Jurkat, Clone E6-1 (cell line): ENCODE measurements around the gene SMARCAD1.
A peak's percentile ranks its signal among the peaks of the same experiment; 100 is the strongest.

Source experiments
- DNase-seq: peaks from one replicate; pipeline ENCODE4 v3.0.0-alpha.2; 2011; ENCODE audit warnings: low read depth, low spot score
- H3K4me3 ChIP-seq: 2 replicates; pipeline ENCODE4 v1.5.1; 2011; ENCODE audit warnings: mild to moderate bottlenecking, low read length, control low read depth, moderate library complexity

SMARCAD1 gene

GRCh38 chr4:94226763-94227162 lies 19.1 kb downstream of the SMARCAD1 start:
- no peak for DNase-seq
- no peak overlapping the region for H3K4me3 ChIP-seq

GRCh38 chr4:94228493-94229216 lies 21.0 kb downstream of the SMARCAD1 start:
- H3K4me3 ChIP-seq: no peak overlapping the region
- DNase-seq: no peak

DNA sequence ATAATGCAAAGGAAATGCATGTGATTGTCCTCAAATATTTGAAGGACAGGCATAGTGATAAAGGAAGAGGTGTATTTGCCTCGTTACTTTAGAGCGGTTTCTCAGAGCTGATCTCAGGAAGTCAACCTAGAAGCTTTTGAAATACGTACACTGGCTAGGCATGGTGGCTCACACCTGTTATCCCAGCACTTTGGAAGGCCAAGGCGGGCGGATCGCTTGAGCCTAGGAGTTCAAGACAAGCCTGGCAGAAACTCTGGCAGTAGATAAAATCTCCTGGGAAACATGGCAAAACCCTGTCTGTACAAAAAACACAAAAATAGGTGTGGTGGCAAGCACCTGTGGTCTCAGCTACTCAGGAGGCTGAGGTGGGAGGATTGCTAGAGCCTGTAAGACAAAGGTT lies 24.9 kb downstream of the SMARCAD1 start:
- DNase-seq: no peak
- H3K4me3 ChIP-seq: no peak overlapping the region

DNA sequence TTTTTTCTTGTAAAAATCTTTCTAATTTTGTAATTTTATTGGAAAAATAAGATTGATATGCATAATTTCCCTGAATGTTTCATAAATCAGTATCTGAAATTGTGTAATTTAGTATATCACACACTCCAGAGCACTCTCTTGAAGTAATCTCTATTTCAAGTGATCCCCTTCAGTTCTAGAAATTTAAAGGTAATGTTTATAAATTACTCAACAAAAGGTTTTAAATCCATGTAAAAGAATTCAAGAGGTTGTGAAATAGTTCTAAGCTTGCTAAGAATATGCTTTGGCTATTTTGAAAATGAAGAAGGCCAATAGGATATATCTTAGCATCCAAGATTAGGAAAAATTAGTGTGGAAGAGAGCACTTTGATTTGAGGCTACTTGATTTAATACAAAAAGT lies 28.2 kb downstream of the SMARCAD1 start:
- no peak for DNase-seq
- no peak overlapping the region for H3K4me3 ChIP-seq

GRCh38 chr4:94237271-94237670 lies 29.6 kb downstream of the SMARCAD1 start:
- DNase-seq: no peak
- no peak overlapping the region for H3K4me3 ChIP-seq

DNA sequence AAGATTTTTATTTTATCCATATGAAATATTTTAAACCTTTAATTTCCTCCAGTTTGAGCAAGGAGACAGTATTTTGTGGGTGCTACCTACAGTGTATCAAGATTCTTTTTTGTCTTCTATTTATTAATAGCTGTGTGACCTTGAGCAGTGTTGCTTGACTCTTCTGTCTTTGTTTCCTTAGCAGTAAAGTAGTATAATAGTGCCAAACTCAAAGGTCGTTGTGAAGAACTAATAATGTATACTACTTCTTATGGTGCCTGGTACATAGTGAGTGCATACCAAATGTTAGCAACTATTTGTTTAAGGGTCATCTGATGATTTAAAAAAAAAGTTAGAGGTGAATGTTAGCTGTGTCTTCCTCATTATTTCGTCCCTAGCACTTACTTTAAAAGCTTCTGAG lies 30.5 kb downstream of the SMARCAD1 start:
- no peak overlapping the region for H3K4me3 ChIP-seq
- no peak for DNase-seq

- H3K4me3 ChIP-seq: no peak overlapping the region
- DNase-seq: no peak
These were observed 32.7 kb downstream of the SMARCAD1 start for GRCh38 chr4:94240384-94240783.

GRCh38 chr4:94244087-94244828 lies 36.6 kb downstream of the SMARCAD1 start:
- DNase-seq: no peak
- no peak overlapping the region for H3K4me3 ChIP-seq

DNA sequence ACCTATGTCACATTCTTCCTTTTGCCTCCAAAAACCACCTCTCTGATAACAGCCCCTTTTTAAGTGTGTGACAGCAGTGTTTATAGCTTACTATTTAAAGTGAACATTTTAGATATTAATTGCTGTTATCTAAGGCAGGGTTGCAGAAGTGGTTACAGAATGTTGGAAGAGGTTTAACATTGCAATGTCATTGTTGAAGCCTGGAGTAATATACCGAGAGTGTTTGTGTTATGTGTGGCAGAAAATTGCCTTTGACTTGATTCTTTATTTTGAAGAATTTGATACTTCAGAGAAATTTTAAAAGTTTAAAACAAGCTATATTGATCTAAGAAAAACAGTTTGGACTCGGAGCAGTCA lies 37.1 kb downstream of the SMARCAD1 start:
- no peak overlapping the region for H3K4me3 ChIP-seq
- no peak for DNase-seq

DNA sequence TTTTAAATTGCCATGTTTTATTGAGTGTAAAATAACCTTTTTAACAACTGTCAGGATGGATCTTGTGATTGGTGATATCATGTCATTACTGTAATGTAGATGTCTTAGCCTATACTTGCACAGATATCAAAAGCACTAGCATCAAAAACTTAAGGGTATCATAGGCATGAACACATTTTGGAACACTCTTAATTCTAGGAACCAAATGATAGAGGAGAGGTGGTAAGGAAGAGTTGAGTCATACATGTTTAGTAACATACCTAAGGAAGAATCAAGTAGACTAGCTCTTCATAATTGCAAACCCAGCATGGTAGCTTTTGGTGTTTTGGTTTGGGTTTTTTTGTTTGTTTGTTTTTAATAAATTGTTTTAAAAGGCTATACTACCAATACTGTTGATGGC lies 43.4 kb downstream of the SMARCAD1 start:
- DNase-seq: no peak
- H3K4me3 ChIP-seq: no peak overlapping the region

DNA sequence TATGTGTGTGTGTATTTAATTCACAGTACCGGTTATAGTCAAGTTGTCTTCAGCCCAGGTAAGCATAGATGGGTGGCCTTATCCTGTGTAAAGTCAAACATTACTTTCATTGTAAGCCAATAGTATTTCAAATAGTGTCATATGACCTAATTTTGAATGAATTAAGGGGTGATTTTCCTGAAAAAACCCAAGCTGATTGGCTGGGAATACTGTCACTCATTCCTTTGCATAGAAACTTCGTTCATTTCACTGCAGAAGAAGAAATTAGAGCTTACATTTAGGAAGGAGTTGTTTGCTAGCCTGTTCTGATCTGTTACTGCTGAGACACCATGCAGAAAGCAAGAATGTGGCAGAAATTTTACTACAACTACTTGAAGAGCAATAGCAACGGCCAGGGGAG lies 45.4 kb downstream of the SMARCAD1 start:
- no peak overlapping the region for H3K4me3 ChIP-seq
- peak; percentile 7 for DNase-seq

DNA sequence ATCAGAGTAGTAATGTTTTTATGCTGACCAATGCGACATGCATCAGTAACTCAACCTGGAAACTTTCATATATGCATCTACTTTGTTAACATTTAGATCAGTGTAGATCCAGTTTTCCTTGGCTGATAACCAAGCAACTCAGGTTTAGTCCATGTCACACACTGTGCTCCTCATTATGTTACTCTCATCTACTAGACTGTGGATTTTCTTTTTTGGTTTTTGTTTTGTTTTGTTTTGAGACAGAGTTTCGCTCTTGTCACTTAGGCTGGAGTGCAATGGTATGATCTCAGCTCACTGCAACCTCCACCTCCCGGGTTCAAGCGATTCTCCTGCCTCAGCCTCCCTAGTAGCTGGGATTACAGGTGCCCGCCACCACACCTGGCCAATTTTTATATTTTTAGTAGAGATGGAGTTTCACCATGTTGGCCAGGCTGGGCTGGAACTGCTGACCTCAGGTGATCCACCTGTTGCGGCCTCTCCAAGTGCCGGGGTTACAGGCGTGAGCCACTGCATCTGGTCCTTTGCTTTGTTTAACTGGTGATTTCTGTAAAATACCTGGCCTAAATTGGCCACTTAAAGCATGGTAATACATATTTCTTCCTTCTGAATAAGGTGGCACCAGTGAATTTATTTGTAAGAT lies 48.6 kb downstream of the SMARCAD1 start:
- DNase-seq: no peak
- no peak overlapping the region for H3K4me3 ChIP-seq

- no peak overlapping the region for H3K4me3 ChIP-seq
- DNase-seq: peak; percentile 6
These were observed 49.2 kb downstream of the SMARCAD1 start for GRCh38 chr4:94256828-94257227.

DNA sequence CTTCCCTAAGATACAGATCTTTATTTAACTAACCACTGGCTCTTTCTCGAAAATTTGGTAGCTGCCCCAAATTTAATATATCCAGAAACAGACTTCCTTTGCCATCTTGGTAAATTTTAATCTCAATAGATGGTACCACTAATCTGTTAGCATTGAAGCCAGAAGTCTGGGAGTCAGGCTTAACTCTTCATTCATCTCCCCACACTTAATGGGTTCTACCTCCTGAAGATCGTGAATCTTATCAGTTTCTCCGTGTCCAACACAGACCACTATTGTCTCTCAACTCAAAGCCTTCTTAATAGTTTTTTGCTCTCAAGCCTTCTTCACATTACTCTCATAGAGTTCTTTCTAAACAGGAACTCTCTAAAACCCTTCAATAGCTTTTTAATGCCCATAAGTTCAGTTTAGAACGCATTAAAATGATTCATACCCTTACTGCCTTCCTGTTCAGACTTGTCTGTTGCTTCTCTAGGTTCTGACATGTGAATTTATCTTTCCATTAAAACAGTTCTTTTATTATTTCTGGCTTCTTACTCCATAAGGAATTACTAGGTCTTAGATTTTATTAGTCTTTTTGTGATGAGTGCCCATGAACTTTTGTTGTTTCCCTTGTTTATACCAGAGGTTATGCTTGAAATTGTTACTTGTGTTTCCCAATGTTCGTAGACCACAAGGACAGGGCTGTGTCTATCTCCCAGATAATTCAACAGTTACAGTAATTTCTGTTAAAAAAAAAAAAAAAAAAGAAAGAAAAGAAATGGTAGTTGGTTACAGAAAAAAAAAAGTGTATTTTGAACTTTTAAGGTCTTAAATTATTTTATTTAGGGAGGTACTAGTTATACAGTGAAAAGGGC lies 54.7 kb downstream of the SMARCAD1 start:
- no peak for DNase-seq
- no peak overlapping the region for H3K4me3 ChIP-seq

GRCh38 chr4:94267037-94267436 lies 59.4 kb downstream of the SMARCAD1 start:
- DNase-seq: no peak

GRCh38 chr4:94271248-94271647 lies 63.6 kb downstream of the SMARCAD1 start:
- H3K4me3 ChIP-seq: no peak overlapping the region
- no peak for DNase-seq

More at GRCh38 chr4:94267037-94267436, 59.4 kb downstream of the SMARCAD1 start:
- no peak overlapping the region for H3K4me3 ChIP-seq

- DNase-seq: no peak
- no peak overlapping the region for H3K4me3 ChIP-seq
These were observed 67.2 kb downstream of the SMARCAD1 start for GRCh38 chr4:94274912-94275311.

- DNase-seq: no peak
- H3K4me3 ChIP-seq: no peak overlapping the region
These were observed 68.5 kb downstream of the SMARCAD1 start for GRCh38 chr4:94276204-94276603.

GRCh38 chr4:94277534-94277933 lies 69.9 kb downstream of the SMARCAD1 start:
- H3K4me3 ChIP-seq: no peak overlapping the region
- no peak for DNase-seq
